GM21367 (cell line): ENCODE data around the gene CHRNA9.

Experiments
- ATAC-seq: cut with Tn5 transposase; IDR thresholded peaks from one replicate; pipeline ENCODE4 v1.9.1; 2021; ENCODE audit not compliant: unreplicated experiment

Gene CHRNA9

DNA sequence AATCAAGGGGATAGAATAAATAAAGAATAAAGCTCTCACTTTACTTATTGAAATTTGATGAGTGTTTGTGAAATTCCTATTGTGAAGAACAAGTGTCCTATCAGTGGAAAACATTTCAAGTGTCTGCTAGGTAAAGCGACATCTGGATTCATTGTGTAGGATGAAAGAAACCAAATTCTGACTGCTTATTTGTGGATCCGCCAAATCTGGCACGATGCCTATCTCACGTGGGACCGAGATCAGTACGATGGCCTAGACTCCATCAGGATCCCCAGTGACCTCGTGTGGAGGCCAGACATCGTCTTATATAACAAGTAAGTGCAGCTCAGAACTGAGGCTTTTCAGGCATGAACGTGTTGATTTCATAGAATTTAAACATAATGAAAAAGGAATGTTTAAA is 1.9 kb downstream of the CHRNA9 start:
- ATAC-seq: no peak

GRCh38 chr4:40337523-40337922 is 2.4 kb downstream of the CHRNA9 start:
- no peak for ATAC-seq

DNA sequence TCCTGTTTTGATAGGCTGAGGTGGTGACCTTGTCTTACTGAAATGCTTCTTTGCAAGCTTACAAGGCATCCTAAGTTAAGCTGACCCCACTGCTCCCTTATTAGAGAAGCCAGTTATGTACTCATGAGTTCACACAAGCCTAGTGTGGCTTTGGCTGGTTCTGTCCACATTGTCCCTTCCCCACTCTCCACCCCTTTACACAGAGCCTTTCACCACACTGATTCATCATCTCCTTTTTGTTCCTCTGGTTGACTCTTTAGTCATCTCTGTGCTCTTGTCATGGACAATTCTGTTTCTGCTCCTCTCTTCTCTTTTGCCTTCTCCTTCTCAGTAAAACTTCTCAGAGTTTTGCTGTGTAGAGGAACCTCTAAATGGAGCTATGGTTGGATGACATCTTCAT is 4.9 kb downstream of the CHRNA9 start:
- no peak for ATAC-seq

GRCh38 chr4:40347472-40347871 is 12.3 kb downstream of the CHRNA9 start:
- ATAC-seq: no peak

DNA sequence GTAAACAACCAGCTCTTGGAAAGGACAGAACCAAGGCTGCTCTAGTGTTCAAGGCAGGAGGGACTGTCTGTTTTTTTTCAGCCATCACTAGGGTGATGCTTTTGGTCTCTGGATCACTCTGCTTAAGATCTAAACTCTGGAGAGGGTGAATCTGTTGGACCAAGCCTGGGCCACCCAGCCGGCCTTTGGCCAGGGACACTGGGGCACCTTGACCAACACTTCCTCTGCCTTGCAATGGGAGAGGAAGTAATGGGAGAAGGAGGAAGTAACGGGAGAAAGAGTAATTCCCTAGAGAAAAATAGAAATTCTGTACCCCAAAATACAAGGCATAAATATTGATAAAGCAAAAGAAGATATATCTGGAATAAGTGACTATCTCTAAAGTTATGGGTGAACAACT is 12.9 kb downstream of the CHRNA9 start:
- ATAC-seq: no peak

GRCh38 chr4:40349561-40350198 is 14.5 kb downstream of the CHRNA9 start:
- no peak for ATAC-seq

DNA sequence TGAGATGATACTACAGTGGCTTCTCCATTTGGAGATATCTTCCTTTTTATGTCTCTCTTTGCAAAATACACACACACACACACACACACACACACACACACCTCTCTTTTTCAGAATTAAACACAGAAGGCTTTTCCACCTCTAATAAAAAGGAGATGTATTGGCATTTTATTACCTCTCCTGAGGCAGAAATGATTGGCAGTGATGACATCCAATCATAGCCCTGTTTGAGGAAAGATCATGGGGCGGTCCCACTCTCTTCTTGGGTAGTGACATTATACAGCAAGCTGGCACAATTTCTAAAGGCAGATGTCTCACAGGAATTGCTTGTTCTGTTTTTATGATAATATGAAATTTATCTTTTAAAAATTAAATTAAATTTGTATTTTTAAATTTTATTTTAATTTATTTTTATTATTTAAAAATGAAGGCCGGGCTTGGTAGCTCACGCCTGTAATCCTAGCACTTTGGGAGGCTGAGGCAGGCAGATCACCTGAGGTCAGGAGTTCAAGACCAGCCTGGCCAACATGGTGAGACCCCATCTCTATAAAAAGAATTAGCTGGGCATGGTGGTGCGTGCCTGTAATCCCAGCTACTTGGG is 15.6 kb downstream of the CHRNA9 start:
- no peak for ATAC-seq

GRCh38 chr4:40354158-40354557 is 19.0 kb downstream of the CHRNA9 start:
- no peak for ATAC-seq

DNA sequence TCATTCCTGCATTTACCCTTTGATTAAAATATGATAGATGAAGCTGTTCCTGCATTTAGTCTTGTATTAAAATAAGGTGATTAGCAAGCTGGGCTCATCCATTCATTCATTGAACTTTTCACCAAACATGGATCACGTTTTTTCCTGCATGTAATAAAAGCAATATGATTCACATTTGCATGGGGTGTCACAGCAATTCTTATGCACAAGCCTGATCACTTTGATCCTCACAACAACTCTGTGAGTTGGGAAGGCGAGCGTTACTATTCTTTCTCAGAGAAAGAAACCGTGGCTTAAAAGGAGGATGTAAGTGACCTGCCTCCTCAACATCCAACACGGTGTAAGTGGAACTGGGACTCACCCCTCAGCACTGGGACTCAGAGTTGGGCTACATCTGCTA is 20.0 kb downstream of the CHRNA9 start:
- no peak for ATAC-seq

DNA sequence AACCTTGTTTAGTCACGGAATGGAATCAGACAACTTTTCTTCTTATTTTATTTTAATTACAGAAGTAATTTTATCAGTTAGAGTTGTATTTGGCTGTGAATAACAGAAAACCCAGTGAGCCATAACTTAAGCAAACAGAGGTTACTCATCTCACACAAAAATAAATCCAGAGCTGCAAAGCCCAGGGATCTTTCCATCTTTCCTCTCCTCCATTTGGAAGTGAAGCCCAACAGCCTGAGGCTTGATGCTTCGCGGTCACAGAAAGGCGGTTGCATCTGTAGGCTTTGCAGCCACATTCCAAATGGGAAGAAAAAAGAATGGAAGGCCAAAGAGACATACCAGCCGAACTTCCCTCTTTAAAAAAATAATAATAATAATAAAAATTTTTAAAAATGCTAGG is 22.6 kb downstream of the CHRNA9 start:
- ATAC-seq: no peak

DNA sequence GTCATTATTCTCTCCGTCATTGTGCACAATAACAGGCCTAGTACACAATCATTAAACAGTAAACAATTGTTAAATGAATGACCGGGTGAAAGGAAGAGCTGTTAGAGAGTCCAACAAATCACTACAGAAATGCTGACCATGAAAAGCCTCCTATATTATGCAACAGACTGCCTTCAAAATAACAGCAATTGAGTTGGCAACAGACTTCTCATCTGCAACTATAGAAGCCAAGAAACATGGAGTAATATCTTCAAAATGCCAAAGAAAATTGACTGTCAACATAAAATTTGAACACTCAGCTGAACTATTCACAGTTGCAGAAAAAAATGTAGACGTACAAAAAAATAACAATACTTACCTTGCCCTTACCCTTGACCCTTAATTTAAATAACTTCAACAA is 26.2 kb downstream of the CHRNA9 start:
- ATAC-seq: no peak

GRCh38 chr4:40363382-40363920 is 28.3 kb downstream of the CHRNA9 start:
- no peak for ATAC-seq

DNA sequence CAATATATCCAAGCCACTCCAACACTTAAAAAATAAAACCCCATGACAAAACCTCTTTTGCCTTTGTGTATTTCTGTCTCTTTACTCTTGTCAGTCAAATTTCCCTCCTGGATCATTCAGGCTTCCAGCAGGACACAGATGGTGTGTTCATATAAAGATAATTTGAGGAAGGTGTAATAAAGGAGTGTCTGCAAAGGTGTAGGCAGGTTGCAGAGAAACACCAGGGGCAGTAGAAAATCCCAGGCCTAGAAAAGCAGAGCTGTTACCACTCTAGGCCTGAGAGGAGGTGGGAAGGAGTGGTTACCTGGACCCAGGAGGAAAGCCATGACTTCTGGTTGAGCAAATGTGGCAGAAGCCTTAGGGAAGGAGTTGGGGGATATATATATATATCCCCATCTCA is 28.8 kb downstream of the CHRNA9 start:
- no peak for ATAC-seq

GRCh38 chr4:40365766-40366165 is 30.6 kb downstream of the CHRNA9 start:
- ATAC-seq: no peak

DNA sequence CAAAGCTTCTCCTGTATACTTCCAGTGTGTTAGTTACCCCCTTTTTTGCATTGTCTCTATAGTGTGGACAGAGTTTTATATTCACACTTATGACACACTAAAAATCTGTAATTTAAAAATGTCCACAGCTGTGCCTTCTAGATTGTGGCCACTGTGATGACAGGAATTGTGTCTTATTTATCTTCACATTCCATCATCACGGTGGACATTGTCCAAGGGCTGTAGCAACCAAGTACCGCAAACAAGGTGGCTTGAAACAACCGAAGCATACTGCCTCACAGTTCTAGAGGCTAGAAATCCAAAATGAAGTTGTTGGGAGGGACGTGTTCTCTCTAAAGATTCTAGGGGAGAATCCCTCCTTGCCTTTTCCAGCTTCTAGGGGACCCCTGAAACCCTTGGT is 32.3 kb downstream of the CHRNA9 start:
- ATAC-seq: no peak

- ATAC-seq: no peak
Observed at GRCh38 chr4:40369437-40370274, 34.5 kb downstream of the CHRNA9 start.

GRCh38 chr4:40372651-40373050 is 37.5 kb downstream of the CHRNA9 start:
- no peak for ATAC-seq

- no peak for ATAC-seq
Observed at GRCh38 chr4:40373636-40374035, 38.5 kb downstream of the CHRNA9 start.

DNA sequence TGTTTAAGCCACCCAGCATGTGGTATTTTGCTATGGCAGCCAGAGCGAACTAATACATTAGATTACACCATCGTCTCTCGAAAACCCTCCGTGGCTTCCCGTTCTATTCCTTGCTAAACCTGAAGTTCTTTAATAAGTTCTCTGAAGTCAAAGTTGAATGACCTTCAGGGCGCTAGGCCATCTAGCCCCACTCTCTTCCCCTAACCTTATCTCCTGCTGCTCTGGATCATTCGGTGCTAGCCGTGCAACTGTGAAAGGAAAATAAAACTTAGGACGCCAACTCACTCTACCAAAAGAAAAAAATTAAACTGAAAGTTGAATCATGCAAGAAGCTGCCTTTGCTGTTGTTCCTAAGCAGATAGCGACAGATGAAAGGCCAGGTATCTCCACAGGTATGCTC is 40.0 kb downstream of the CHRNA9 start:
- no peak for ATAC-seq

DNA sequence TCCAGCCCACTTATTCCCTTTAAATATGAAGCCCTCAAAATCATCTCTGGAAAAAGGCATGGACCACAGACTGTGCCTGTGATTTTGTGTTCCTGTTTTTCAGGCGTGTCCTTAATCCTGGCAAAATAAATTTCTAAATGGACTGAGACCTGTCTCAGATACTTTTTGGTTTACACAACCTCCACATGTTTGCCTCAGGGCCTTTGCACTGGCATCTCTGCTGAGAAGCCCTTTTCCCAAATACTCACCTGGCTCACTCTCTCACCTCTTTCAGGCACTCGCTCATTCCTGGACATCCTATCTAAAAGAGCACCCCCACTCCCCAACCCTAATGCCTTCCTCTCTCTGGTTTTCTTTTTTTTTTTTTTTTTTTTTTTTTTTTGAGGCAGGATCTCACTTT is 40.5 kb downstream of the CHRNA9 start:
- no peak for ATAC-seq

GRCh38 chr4:40377512-40378365 is 42.6 kb downstream of the CHRNA9 start:
- no peak for ATAC-seq
